GM12865 (cell line): Measurements from ENCODE around the gene ALG9.

Experiments used
- DNase-seq: peaks from one replicate; pipeline ENCODE4 v3.0.0; 2010; ENCODE audit warnings: low read depth
- H3K4me3 ChIP-seq: 2 replicates; pipeline ENCODE4 v1.5.1; 2011; ENCODE audit warnings: mild to moderate bottlenecking, low read depth, low read length, control low read depth
- TF ChIP-seq, protein P1 (sequence below): IDR thresholded peaks from 2 replicates; pipeline ENCODE4 v1.5.1; 2011; ENCODE audit warnings: low read length, control low read depth, low read depth, inconsistent platforms; ENCODE audit not compliant: insufficient read depth; ENCODE audit errors: missing control alignments

Gene ALG9

DNA sequence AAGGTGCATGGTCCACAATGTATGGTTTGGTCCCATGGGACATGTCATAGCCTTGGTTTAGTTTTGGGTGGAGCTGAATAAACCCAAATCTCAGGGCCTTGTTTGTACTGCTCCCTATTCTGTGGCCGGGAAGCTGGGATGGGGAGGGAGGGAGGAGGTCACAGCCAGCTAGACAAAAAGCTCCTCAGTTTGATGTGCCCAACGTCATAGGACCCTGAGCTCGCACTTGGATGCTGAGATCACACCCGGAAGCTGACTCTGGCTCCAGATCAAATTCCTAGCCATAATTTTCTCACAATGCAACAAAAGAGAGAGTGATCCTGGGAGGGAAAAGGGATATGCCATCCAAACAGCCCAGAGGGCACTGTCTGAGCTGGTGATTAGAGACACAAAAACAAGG, 42.6 kb upstream of the ALG9 start:
- TF ChIP-seq, protein P1, sequence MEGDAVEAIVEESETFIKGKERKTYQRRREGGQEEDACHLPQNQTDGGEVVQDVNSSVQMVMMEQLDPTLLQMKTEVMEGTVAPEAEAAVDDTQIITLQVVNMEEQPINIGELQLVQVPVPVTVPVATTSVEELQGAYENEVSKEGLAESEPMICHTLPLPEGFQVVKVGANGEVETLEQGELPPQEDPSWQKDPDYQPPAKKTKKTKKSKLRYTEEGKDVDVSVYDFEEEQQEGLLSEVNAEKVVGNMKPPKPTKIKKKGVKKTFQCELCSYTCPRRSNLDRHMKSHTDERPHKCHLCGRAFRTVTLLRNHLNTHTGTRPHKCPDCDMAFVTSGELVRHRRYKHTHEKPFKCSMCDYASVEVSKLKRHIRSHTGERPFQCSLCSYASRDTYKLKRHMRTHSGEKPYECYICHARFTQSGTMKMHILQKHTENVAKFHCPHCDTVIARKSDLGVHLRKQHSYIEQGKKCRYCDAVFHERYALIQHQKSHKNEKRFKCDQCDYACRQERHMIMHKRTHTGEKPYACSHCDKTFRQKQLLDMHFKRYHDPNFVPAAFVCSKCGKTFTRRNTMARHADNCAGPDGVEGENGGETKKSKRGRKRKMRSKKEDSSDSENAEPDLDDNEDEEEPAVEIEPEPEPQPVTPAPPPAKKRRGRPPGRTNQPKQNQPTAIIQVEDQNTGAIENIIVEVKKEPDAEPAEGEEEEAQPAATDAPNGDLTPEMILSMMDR = no peak
- no peak overlapping the region for H3K4me3 ChIP-seq
- no peak for DNase-seq

DNA sequence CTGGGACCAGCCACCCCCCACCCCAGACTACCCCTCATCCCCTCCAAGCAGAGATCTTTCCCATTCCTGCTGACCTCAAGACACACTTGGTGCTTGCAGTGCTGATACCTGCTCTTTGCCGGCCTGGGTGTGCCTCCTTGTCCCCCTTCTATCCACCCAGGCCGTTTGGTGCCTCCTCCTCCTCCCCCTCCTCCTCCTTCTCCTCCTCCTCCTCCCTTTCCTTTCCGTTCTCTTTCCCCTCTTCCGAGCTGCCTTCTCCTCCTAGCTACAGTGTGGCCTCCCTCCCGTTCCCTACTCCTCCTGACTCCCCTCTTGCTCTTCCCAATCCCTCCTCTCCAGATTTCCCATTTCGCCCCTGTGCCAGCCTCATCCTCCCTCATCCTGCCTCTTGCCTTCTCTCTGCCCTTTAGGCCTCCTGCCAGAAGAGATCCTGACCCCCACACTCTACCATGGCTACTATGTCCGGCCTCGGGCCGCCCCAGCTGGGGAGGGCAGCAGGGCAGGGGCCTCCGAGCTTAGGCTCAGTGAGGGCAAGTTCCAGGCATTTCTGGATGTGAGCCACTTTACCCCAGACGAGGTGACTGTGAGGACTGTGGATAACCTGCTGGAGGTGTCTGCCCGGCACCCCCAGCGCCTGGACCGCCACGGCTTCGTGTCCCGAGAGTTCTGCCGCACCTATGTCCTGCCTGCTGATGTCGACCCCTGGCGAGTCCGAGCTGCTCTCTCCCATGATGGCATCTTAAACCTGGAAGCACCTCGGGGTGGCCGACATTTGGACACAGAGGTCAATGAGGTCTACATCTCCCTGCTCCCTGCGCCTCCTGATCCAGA, 41.9 kb upstream of the ALG9 start:
- no peak for DNase-seq
- no peak overlapping the region for H3K4me3 ChIP-seq
- TF ChIP-seq, protein P1 = no peak

DNA sequence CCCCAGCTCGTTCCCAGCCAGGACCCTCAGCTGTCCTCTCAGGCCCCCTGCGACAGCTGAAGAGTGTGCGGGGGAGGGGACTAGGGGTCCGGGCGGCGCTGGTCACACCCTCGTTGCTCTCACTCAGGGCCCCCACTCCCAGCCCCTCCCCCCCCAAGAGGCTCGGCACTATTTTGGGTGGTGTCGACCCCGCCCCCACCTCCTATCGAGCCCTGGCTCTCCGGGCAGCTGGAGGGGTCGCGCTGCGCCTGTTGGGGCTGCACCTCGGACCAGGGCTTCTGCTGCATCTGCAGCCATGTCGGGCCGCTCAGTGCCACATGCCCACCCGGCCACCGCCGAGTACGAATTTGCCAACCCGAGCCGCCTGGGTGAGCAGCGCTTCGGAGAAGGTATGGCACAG, 41.2 kb upstream of the ALG9 start, which contains the start of gene HSPB2:
Gene HSPB2 (plus strand): TSS at position 200 of the 400 bp plus-strand sequence. CDS start 96 bp downstream, at position 296.
- no peak for DNase-seq
- H3K4me3 ChIP-seq = no peak within 1 kb of the TSS
- TF ChIP-seq, protein P1 = no peak

DNA sequence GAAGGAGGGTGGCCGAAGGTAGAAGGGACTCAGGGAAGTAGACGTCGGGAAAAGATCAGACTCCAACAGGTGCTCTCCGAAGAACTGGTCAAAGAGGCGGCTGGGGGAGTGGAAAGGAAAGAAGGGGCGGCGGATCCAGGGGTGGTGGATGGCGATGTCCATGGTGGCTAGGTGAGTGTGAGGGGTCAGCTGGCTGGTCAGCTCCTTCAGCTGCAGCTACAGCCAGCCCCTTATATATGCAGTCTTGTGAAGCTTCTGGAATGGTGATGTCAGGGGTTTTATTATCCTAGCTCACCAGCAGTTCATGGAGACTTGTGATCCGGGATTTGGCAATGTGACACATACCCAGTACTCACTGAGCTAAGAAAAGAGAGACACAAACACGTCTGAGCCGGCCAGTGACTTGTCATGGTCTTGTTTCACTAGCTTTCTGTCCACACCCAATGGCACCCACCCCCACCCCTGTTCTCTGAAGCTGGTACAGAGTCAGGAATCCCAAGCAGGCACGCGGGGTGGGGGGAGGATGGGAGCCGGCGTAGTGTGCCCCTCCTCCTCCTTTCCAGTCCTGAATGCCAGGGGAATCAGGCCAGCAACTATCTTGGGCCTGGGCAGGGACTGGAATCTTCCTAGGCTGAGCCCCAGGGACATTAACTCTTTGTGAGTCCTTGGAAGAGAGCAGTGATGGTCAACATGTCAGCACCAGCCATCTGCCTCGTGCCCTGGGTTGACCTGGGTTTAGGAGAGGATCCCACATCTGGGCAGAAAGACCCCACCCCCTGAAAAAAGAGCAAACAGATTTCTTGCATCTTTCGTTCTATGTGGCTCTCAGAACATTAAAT, 40.4 kb upstream of the ALG9 start, which contains the start of gene CRYAB:
Gene CRYAB (minus strand): TSS at position 208 of the 839 bp plus-strand sequence. CDS start 46 bp downstream, at position 162.
- TF ChIP-seq, protein P1 = no peak
- no peak for DNase-seq
- H3K4me3 ChIP-seq = no peak within 1 kb of the TSS

DNA sequence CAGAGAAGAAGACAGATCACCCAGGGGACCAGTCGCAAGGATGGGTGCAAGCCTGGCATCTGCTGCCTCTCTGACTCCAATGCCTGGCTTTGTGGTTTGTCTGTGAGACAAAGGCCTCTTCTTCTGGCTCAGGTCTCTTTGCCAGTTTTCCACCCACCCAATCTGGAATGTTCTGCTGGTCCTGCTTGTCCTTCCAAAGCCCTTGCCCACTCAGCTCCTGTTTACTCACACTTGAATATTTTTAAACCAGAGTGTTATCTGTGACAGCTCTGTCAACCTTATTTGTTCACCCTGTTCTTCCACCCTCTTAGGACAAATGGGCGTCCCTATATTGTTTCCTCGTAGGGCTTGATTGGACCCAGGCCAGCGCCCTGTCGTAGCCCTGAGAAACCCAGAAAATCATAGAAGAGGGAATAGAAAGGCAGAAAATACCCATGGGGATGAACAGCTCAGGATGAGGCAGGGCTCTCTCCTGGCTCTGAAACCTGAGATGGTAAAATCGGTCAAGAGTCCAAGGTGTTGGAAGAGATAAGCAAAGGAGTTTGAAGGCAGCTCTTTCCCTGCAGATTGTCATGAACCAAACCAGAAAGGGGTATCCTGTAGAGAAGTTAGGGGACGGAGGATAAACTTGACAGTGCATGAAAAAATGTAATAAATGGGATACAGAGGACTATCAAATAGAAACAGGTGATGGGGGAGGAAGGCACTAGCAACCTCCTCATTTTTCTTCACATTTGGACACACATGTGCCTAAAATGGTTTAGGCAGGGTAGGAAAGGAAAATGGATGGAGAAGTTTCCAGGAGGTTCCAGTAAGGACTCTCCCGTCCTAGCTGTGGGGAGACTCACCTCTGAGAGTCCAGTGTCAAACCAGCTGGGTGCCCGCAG, 39.5 kb upstream of the ALG9 start:
- H3K4me3 ChIP-seq = no peak overlapping the region
- no peak for DNase-seq
- TF ChIP-seq, protein P1 = no peak

DNA sequence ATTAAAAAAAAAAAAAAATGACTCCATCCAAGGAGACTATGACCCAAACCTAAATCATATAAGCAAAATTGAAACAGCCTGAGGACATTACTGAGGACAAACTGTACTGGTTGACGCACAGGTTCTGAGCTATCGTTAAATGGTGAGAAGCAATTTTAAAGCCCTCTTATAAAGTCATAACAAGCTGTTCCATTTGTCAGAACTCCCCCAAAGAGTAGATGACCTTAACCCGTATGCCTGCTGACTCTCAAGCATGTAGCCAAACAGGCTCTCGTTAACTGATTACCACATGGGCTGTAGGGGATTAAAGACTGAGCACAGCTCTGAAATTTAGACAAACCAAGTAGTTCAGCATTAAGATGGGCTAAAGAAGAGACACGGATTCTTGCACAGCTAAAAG, 38.0 kb upstream of the ALG9 start:
- no peak overlapping the region for H3K4me3 ChIP-seq
- no peak for DNase-seq

More for the DNA sequence above, 38.0 kb upstream of the ALG9 start:
- TF ChIP-seq, protein P1 = no peak
